COLO829 (cell line): ENCODE data around the gene DPYSL3.
A peak's percentile ranks its signal among the peaks of the same experiment; 100 is the strongest.
"Not testable (repeated sequence)": the region's sequence is repeated elsewhere in the genome, so short reads cannot be mapped to it uniquely, and the experiment has no call there.

Experiments used
- DNase-seq: peaks from one replicate; pipeline ENCODE4 v3.0.0; 2012; ENCODE audit warnings: low spot score

Gene DPYSL3

DNA sequence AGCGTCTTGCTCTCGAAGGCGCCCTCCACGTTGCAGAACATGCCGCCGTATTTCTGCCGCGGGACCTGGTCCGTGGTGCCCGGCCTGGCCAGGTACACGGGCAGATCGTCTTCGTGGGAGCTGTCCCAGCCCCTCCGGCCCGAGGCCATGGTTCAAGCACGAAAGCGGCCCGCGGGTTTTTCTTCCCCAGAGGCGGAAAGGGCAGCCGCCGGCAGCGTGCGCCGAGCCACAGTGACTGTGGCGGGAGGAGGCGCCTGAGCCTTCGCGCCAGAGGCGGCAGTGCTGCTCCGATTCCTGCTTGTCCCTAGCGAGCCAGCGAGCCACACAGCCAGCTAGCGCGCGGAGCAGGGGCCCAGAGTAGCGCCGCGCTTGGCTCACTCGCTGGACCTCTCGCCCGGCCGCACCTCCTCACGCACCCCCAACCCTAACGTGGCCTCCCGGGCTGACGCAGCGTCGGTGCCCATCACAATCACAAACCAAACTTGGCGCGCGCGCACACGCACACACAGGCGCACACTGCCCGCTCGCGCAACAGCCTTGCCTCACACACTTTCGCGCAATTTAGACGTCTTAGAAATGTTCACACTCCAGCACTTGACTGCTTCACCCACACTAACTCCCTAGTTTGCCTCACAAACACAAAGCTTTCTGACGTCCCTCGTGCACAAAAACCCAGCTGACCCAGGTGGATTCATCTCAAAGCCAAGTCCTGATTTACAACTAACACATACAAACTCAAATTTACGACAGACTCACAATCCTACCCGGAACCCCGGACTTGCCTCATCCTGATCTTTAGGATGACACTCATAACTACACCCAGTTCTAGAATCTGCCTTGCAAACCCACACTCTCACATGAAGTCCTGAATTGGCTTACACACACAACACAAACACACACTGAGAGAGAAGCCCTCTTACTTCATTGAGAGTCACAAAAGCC is at the start of gene DPYSL3:
DPYSL3 (minus strand) TSS at position 359 of the 942 bp plus-strand sequence; CDS start at position 149, 210 bp downstream.
- DNase-seq: no peak

DNA sequence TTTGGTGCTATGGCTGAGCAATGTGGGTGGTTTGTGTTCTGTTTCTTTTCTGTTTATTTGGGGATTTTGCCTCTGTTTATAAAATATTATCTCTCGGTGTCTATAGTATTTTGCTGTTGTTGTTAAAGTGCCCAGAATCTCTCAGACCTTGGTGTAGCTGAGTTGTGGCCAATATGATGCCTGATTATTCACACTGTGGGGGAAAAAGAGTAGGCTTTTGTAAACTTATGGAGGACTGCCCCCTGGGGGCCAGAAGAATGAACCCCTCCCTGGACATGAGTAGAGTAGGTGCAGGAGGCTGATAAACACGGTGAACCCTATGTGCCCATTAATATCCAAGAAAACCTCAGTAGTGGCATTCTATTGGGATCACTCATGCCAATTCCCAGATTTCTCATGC is 49.0 kb upstream of the DPYSL3 start:
- peak; percentile 29 for DNase-seq

DNA sequence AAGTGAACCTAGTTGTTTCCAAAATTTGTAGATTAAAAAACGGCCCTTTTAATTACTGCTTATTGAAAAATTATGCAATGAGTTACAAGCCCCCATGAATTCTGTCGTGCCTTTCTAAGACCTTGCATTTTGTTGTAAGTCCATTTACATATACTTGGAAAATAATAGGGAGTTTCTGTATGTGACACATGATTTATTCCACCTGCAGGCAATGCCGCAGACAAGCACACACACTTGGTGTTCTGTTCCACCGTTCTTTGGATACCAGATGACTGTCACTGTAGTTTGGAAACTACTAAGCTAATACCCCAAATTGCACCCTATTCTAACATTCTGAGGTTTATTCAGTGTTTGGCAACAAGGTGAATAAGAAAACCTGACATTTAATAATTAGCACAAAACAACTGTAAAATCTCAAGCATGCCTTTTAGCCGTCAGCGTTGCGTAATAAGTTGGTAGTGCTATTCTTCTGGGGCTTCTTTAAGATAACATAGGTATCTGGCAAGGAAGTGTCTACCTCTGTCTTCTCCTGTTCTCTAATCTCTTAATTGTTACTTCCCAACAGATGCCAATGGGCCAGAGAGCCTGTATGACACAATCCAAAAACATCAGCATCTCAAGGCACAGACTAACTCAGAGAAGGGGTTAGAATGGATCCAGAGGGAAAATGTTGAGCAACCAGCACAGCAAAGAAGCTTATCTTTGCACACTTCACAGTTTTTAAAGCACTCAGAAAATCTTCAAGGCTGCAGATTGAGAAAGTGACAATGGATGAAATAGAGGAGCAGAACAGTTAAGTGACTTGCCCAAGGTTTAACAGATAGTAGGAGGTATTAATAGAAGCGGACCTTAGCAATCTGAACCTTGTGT is 48.2 kb upstream of the DPYSL3 start:
- no peak for DNase-seq

DNA sequence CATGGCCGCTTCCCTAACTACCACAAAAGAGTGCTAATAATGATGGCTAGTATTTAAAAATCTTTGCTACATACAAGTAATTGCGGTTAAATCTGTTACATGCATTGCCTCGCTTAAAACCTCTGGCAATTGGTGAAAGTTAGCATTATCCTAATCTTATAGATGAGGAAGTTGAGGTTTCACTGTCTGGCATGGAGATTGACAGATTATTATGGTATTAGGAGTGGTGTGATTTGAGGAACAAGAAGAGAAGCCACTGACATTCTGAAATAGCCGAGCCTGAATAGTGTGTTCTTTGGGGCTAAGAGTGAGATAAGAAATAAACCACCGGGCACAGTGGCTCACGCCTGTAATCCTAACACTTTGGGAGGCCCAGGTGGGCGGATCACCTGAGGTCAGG is 45.3 kb upstream of the DPYSL3 start:
- no peak for DNase-seq

DNA sequence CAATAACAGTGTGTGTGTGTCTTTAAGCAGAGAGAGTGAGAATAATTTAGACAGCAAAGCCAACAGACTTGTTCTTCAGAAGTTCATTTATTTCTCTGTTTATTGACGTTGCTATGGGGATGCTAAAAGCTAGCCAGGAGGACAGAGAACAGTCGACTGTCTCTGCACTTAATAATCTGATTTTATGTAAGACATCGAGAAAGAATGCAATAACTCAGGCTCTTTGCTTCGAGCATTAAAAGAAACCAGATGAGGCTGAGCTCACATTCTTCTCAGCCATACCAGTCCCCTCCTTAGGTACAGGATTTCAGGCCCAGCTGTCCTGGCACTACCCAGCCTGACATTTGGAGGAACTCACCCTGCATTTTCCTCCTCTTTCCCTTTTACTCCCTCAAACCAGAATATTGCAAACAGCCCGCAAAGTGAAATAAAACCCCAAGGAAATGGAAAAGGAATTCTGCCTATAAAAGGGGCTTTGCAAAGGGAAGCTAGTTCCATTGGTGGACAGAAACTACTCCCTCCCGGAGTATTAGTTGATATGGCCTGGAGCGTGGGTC is 44.5 kb upstream of the DPYSL3 start:
- DNase-seq: peak; percentile 36

DNA sequence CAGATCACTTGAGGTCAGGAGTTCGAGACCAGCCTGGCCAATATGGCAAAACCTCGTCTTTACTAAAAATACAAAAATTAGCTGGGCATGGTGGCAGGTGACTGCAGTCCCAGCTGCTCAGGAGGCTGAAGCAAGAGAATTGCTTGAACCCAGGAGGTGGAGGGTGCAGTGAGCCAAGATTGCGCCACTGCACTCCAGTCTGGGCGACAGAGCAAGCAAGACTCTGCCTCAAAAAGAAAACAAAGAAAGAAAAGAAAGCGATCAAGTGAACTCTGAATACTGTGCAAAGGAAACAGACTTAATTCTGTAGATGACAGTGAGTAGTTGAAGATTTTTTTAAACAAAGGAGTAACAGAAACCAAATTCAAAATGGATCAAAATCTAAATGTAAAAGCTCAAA is 43.9 kb upstream of the DPYSL3 start:
- DNase-seq: not testable (repeated sequence)

DNA sequence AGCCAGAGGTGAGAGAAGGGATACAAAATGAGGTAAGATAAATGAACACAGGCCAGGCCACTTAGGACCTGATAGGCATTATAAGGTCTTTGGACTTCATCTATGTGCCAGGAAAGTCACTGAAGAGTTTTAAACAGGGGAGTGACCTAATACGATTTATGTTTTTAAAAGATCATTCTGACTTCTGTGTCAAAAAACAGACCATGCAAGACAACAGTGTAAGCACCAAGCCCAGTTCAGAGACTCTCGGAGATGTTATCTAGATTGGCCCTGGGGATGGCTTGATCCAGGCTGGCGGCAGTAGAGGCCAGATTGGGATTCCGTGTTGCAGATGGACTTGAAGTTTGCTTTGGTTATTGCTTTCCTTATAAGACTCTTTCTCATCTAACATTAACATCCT is 43.0 kb upstream of the DPYSL3 start:
- DNase-seq: no peak

DNA sequence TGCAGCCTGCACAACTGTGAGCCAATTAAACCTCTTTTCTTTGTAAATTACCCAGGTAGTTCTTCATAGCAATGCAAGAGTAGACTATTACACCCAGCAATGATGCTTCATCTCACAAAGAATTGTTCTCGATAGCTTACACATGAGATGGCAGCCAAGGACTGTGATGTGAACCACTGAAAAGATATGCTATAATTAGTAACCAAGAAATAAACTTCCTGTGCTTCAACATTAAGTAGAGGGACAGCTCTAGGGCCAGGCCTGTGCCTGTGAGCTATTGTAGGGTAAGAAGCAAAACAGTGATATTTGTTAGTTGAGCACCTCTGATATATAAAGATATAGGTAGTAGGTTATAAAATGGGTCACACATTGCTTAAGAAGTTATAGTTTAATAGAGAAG is 41.8 kb upstream of the DPYSL3 start:
- no peak for DNase-seq

DNA sequence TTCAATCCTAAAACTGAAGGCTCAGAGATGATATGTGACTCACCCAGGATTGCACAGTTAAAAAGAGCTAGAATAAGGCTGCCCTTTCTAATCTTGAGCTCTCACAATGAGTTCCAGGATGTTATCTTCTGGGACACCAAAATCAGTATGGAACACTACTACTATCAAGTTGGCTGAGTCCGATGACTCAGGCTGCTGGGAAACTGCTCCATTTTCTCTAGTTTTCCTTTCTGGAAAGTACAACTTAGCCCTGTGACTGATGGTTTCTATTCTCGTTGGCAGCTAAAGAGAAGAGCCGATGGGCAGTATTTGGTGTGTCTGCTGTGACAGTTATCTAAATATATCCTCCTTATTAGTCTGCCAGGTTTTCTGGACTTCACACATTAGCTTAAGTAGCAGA is 37.9 kb upstream of the DPYSL3 start:
- DNase-seq: no peak

DNA sequence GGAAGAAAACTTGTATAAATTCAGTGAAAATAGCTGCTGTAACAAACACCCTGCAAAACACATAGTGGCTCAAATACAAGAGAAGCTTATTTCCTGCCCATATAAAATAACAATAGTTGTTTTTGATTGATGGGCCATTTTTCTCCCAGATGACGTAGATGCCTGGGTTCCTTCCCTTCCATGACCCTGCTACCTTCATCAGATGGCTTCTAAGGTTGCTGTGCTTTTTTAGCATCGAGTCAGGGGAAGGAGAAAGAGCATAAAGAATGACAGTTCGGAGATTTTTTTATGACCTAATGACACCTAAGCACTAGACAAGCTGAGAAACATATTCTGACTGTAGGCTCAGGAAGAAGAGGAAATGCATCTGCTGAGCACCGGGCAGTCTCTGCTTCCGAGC is 34.7 kb upstream of the DPYSL3 start:
- DNase-seq: no peak

DNA sequence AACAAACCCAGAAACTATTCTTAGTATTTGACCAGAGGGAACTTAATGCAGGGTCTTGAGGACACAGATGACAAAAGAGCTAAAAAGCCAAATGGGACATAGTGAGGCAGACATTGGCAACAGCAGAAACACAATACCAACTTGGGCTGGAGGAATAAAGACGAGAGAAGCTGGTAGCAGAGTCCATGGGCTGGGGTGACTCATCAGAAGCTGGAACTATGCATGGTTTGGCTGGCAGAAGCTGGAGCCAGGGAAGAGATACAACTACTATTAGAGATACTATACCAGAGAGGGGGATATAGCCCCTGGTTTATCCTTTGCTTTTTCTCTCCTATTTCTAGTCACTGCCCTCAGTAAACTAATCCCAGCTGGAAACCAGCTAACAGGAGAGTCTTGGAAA is 29.2 kb upstream of the DPYSL3 start:
- DNase-seq: no peak

DNA sequence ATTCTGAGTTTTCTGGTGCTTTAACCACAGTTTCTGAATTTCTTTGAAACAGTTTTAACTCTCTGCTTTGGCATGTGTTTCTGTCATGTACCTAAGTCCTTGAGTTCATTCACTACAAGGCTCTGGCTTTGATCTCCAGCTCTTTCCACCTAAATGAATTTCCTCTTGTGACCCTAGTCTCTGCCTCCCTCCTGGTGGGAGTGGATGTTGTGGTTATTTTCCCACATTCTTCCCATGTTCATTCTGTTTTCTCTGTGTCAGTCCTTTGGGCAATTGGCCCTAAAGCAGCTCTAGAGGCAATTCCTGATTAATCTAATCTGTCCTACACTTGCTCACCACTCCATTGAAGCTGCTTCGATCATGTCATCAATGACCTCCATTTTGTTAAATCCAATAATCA is 28.4 kb upstream of the DPYSL3 start:
- DNase-seq: no peak

DNA sequence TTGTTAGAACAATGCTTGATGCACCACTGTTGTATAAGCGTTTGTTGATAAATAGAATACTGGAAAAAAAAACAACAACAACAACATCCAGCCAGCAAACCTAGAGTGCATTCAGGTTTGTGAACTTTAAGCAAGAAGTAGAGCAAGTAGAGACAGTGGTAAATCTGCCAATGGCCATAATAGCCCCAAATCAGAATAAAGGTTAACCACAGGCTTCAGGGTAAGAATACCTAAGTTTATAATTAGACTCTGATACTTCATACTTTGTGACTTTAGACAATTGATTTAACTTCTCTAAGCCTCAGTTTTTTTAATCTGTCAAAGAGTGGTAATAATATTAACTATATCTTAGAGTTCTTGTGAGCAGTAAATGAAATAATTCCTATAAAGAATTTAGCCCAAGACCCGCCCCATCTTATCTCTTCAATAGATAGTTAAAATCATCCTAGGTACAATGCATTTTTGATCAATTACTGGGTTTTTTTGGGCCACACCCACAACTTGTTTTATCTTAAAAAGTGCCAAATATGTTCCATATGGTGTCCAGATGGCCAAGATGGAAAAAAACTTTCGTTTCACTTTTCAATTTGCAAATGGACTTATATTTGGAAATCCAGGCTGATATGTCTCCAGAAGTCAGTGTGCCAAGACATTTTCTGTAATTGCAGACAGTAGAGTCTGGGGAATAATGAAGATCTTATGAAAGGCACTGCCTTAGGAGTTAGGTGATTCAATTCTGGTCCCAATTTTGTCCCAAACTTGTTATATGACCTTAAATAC is 24.5 kb upstream of the DPYSL3 start:
- DNase-seq: no peak

DNA sequence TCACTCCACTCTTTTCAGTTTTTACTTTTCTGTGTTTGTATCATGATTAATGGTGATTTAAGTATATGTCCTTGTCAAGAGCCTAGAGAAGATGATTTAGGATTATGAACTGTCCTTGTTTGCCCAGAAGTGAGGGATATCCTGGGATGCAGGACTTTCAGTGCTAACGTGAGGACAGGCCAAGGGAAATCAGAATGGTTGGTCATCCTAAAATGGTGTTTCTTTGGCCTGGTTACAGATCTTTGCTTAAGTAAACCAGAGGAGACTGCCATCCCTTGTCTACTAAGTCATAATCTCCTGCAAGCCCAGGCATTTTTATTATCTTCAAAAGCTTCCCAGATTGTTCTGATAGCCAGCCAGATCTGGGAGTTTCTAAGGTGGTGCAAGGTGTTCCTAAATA is 22.3 kb upstream of the DPYSL3 start:
- no peak for DNase-seq

DNA sequence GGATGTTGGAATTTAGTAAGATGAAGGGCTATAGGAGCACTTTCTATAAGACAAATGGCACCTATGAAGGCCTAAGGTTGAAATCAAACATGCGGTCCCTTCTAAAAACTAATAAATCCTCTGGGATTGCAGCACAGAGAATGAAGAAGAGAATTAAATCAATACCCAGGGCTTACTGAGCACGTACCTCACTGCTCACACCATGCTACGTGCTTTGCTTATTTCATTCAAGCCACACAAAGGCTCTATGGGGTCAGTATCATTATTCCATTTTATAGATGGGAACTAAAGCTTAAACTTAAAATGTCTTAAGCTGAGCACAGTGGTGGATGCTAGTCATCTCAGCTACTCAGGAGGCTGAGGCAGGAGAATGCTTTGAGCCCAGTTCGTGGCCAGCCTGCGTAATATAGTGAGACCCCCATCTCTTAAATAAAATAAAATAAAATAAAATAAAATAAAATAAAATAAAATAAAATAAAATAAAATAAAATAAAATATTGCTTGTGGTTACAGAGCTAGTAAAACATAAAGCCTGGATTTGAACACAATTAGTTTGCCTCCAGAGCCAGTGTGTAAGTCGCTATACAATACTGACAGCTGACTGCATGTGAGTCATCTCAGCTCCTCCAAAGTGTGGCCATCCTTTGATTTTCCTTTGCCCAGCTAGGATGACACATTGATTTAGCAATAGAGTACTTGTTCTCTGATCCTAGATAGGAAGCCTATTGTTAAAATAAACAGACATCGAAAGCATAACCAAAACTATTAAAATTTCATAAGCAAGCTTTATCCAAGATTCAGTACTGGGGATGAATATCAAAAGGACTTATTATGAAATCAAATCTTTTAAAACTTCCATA is 20.9 kb upstream of the DPYSL3 start:
- peak; percentile 90 for DNase-seq

DNA sequence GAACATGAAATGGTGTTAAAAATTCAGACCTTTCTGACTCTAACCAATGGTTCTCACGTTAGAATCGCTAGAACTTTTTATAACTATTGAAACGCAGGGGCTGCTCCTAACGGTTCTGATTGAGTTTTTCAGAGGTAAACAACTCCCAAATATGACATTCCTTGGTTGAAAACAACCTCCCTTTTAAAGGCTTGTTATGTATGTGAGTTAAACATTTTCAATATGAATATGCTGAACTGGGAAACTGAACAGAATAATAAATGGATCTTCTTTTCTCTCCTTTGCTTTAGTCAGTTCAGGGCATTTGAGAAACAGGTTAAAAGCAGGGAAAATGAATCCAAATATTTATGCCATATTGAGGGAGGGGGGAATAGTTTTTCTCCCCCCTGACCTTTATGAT is 13.2 kb upstream of the DPYSL3 start:
- no peak for DNase-seq

DNA sequence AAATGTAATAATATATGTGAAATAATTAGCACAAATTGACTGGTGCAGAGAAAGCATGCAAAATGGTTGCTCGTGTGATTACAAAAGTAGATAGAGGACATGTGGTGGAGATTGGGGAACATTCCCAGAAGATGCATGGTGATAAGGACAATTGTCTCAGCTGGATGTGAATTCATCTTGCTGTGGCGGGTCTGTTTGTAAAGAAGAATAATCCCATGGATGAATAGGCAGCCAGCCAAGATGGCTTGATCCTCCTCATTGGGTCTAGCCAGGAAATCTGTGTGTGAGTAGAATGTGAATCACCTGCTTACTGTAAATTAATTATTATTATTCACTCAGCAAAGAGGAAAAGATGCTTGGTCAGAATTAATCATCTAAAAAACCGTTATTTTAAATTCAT is 12.6 kb upstream of the DPYSL3 start:
- no peak for DNase-seq

DNA sequence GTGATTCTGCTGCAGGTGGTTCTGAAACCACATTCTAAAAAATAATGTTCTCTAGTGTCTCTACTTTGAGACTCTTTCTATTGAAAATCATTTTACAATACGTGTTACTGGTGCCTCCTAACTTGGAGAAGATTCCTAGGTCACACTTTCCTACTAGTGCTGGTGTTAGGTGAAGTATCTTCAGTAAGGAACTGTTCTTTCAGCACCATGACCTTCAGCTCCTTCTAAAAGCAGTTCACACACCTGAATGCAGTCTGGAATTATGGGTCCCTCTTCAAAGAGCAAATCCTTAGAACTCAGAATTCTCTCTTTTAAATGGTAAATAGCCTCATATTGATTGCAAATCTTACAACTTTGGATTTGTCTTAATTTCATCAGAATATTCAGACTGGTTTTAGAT is 10.6 kb upstream of the DPYSL3 start:
- no peak for DNase-seq

DNA sequence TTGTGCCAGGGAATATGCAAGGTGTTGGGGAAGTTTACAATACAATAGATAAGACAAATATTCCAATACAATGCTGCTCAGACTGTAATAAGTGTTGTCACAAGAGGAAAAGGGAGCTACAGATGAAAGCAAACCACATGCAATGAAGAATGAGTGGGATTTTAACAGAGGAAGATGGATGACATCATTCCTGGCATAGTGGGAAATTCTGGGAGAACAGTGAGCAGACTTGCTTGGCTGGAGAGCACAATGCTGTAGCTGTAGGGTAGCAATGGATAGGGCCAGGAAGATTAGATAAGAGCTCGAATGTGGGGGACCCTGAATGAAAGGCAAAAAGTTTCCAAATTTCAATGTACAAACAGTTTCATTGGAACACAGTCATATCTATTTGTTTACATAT is 9.5 kb upstream of the DPYSL3 start:
- no peak for DNase-seq

DNA sequence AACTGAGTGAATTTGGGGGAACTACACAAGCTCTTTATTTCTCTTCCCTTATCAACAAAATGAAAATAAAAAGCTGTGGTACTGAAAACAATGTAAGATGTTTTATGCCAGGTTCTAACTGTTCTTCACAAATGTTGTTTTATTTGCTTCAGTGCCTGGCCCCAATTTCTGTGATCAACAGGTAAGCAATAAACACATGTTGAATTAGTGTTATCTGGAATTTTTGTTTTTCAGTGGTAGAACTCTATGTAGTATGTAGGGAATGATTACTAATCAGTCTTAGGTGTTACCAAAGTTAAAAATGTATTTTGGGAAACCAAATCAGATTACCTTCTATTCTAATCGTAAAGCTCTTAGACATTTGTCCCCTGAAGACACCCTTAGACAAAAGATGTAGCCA is 7.5 kb upstream of the DPYSL3 start:
- DNase-seq: no peak

DNA sequence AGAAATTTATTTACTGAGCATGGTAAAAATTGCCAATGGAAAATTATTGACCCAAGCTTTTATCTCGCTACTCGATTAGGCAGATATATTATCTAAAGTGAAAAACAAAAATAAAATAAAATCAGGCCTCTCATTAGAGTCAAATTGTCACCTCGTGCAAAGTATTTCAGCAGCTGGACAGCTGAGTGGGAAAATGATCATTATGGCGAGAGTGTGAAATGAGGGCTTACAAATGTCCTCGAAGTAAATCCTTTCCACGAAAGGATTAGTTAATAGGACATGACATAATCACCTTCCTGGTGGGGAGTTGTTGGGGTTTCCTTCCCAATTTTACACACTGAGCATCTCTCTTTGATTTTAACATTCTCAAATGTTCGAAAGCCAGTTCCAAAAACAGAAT is 5.4 kb upstream of the DPYSL3 start:
- no peak for DNase-seq
